Stimulated activated CD8-positive, alpha-beta memory T cell treated with anti-CD3 and anti-CD28 coated beads, Interleukin-7, amount 100 ng/mL, for 24 hours (primary cell): ENCODE measurements around the gene SV2B.
"Not testable (repeated sequence)": the region's sequence is repeated elsewhere in the genome, so short reads cannot be mapped to it uniquely, and the experiment has no call there.

Source experiments
- DNase-seq: peaks from one replicate; pipeline ENCODE4 v3.0.0-alpha.2; 2020; ENCODE audit warnings: low read depth

SV2B gene

GRCh38 chr15:91319371-91320059 lies 219.5 kb downstream of the SV2B start:
- no peak for DNase-seq

GRCh38 chr15:91320101-91320500 lies 220.0 kb downstream of the SV2B start:
- no peak for DNase-seq

- no peak for DNase-seq
Observed at GRCh38 chr15:91329914-91330313, 229.9 kb downstream of the SV2B start.

- no peak for DNase-seq
Observed at GRCh38 chr15:91331581-91331980, 231.5 kb downstream of the SV2B start.

- DNase-seq: no peak
Observed at GRCh38 chr15:91335702-91336101, 235.6 kb downstream of the SV2B start.

GRCh38 chr15:91336687-91337086 lies 236.6 kb downstream of the SV2B start:
- DNase-seq: no peak

- DNase-seq: no peak
Observed at GRCh38 chr15:91338766-91339165, 238.7 kb downstream of the SV2B start.

- DNase-seq: no peak
Observed at GRCh38 chr15:91342097-91342496, 242.0 kb downstream of the SV2B start.

GRCh38 chr15:91344912-91345311 lies 244.9 kb downstream of the SV2B start:
- DNase-seq: not testable (repeated sequence)

GRCh38 chr15:91345736-91346135 lies 245.7 kb downstream of the SV2B start:
- DNase-seq: no peak

GRCh38 chr15:91346259-91346658 lies 246.2 kb downstream of the SV2B start:
- no peak for DNase-seq

- no peak for DNase-seq
Observed at GRCh38 chr15:91348752-91349500, 248.9 kb downstream of the SV2B start.
